Sigmoid colon (tissue), 4 donors: ENCODE results near the gene SPAG6.

Experiments
- EP300 ChIP-seq, 4 donors: sonication (generic); formaldehyde crosslinking; IDR thresholded peaks; one replicate each; pipeline ENCODE4 v1.6.1; 2017; ENCODE audit warnings: antibody characterized with exemption in 4 of 4
- POLR2A ChIP-seq, 2 donors: fragments of 450-650 bp; IDR thresholded peaks; one replicate each; pipeline ENCODE4 v1.6.1; 2016; ENCODE audit warnings: antibody characterized with exemption in 2 of 2, mild to moderate bottlenecking in 2 of 2, moderate library complexity in 2 of 2
- TF ChIP-seq, protein P1 (sequence below), 4 experiments: fragments of 450-650 bp in 3 of 4; fragments of 200-600 bp in 1 of 4; IDR thresholded peaks; one replicate each; pipeline ENCODE4 v1.5.1; 2016 to 2019; ENCODE audit warnings: antibody characterized with exemption in 4 of 4, mild to moderate bottlenecking in 3 of 4, moderate library complexity in 2 of 4

DNA sequence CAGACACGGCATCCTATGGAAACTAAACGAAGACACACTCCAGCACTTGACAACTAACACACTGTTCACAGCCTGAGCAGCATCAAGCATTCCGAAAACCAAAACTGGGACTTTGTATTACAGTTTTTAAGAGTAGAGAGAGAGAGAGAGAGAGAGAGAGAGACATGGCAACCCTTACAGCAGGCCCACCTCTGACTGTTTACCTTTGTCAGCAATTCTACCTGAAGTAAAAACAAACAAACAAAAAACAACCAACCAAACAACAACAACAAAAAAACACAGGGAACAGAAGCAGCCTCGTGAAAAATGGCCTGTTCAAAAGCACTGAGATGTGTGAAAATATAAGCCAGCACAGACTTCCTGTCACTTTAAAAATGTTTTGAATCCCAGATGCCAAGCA is 118.0 kb downstream of the SPAG6 start:
- TF ChIP-seq, protein P1, sequence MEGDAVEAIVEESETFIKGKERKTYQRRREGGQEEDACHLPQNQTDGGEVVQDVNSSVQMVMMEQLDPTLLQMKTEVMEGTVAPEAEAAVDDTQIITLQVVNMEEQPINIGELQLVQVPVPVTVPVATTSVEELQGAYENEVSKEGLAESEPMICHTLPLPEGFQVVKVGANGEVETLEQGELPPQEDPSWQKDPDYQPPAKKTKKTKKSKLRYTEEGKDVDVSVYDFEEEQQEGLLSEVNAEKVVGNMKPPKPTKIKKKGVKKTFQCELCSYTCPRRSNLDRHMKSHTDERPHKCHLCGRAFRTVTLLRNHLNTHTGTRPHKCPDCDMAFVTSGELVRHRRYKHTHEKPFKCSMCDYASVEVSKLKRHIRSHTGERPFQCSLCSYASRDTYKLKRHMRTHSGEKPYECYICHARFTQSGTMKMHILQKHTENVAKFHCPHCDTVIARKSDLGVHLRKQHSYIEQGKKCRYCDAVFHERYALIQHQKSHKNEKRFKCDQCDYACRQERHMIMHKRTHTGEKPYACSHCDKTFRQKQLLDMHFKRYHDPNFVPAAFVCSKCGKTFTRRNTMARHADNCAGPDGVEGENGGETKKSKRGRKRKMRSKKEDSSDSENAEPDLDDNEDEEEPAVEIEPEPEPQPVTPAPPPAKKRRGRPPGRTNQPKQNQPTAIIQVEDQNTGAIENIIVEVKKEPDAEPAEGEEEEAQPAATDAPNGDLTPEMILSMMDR (IDR thresholded peaks at IDR 0.05): no peak
- TF ChIP-seq POLR2A (IDR thresholded peaks at IDR 0.05) (no peak), EP300 (IDR thresholded peaks at IDR 0.05) (no peak)
